GM18526 (cell line): ENCODE results near the gene TAS1R3.

Experiments
- POLR2A ChIP-seq: IDR thresholded peaks from 3 replicates; pipeline ENCODE4 v1.6.1; 2011; ENCODE audit not compliant: insufficient read length; ENCODE audit errors: extremely low read depth

Gene TAS1R3

GRCh38 chr1:1311107-1312104 is 19.7 kb upstream of the TAS1R3 start:
- TF ChIP-seq POLR2A, result no peak

- TF ChIP-seq POLR2A, result no peak
These were observed 18.4 kb upstream of the TAS1R3 start for GRCh38 chr1:1312450-1313314.

- TF ChIP-seq POLR2A, result no peak
These were observed 17.4 kb upstream of the TAS1R3 start for GRCh38 chr1:1313500-1314236.

- no peak for TF ChIP-seq POLR2A
These were observed 16.9 kb upstream of the TAS1R3 start for GRCh38 chr1:1314237-1314586.

- no peak for TF ChIP-seq POLR2A
These were observed 16.3 kb upstream of the TAS1R3 start for GRCh38 chr1:1314678-1315335.

- no peak for TF ChIP-seq POLR2A
These were observed 15.6 kb upstream of the TAS1R3 start for GRCh38 chr1:1315435-1315954.

- no peak for TF ChIP-seq POLR2A
These were observed 13.7 kb upstream of the TAS1R3 start for GRCh38 chr1:1317420-1317819.

- no peak for TF ChIP-seq POLR2A
These were observed 12.9 kb upstream of the TAS1R3 start for GRCh38 chr1:1318131-1318652.

- TF ChIP-seq POLR2A, result no peak
These were observed 12.1 kb upstream of the TAS1R3 start for GRCh38 chr1:1318777-1319645.

- no peak for TF ChIP-seq POLR2A
These were observed 11.5 kb upstream of the TAS1R3 start for GRCh38 chr1:1319646-1319941.

- no peak for TF ChIP-seq POLR2A
These were observed 10.2 kb upstream of the TAS1R3 start for GRCh38 chr1:1320666-1321448.

- no peak for TF ChIP-seq POLR2A
These were observed 9.6 kb upstream of the TAS1R3 start for GRCh38 chr1:1321477-1321876.

- no peak for TF ChIP-seq POLR2A
These were observed 8.7 kb upstream of the TAS1R3 start for GRCh38 chr1:1322418-1322817.
